Natural killer cell (primary cell): Measurements from ENCODE around the gene LSM3. TPM values are rescaled to one million over a fixed set of nuclear protein-coding genes. Genes with fewer than 3 reads are reported as not detected.

Experiments used
- ATAC-seq, 3 donors: fragments of 150-1000 bp in 2 of 3; fragments of 200-7000 bp in 1 of 3; cut with Tn5 transposase; 1 replicate in 1 of 3; 2 replicates in 2 of 3; pipeline ENCODE4 v1.10.0; 2021; ENCODE audit warnings: mild to moderate bottlenecking in 2 of 3, moderate library complexity in 2 of 3
- DNase-seq, 2 donors: peaks; one replicate each; pipeline versions ENCODE4 v3.0.0 to v3.0.0-alpha.2; 2013 to 2021; ENCODE audit warnings: mixed read lengths in 1 of 2
- H3K27ac ChIP-seq: one replicate; pipeline ENCODE4 v1.5.1; 2013; ENCODE audit warnings: mild to moderate bottlenecking, low read length
- H3K27me3 ChIP-seq: one replicate; pipeline ENCODE4 v1.6.1; 2013; ENCODE audit warnings: low read length; ENCODE audit not compliant: control insufficient read depth, insufficient read depth
- H3K36me3 ChIP-seq: one replicate; pipeline ENCODE4 v1.6.1; 2013; ENCODE audit warnings: low read length; ENCODE audit not compliant: control insufficient read depth, insufficient read depth
- H3K4me1 ChIP-seq: one replicate; pipeline ENCODE4 v1.6.1; 2013; ENCODE audit warnings: low read length; ENCODE audit not compliant: control insufficient read depth, insufficient read depth
- H3K4me3 ChIP-seq: one replicate; pipeline ENCODE4 v1.5.1; 2013; ENCODE audit warnings: low read length
- H3K9me3 ChIP-seq: one replicate; pipeline ENCODE4 v1.6.1; 2013; ENCODE audit warnings: low read length; ENCODE audit not compliant: control insufficient read depth, insufficient read depth
- H3K27ac Mint-ChIP-seq, 2 donors: one replicate each; pipeline ENCODE4 v1.8.0; 2022; ENCODE audit warnings: mild to moderate bottlenecking in 2 of 2, mixed read lengths in 2 of 2, moderate library complexity in 1 of 2
- H3K27me3 Mint-ChIP-seq, 2 donors: one replicate each; pipeline ENCODE4 v1.8.0; 2022; ENCODE audit warnings: low read depth in 2 of 2, mixed read lengths in 2 of 2
- H3K36me3 Mint-ChIP-seq: one replicate; pipeline ENCODE4 v1.8.0; 2022; ENCODE audit warnings: mixed read lengths
- H3K4me1 Mint-ChIP-seq, 2 donors: one replicate each; pipeline ENCODE4 v1.8.0; 2022; ENCODE audit warnings: mixed read lengths in 2 of 2
- H3K4me3 Mint-ChIP-seq: one replicate; pipeline ENCODE4 v1.8.0; 2022; ENCODE audit warnings: mild to moderate bottlenecking, moderate library complexity, mixed read lengths
- H3K9me3 Mint-ChIP-seq, 2 donors: one replicate each; pipeline ENCODE4 v1.8.0; 2022; ENCODE audit warnings: mixed read lengths in 2 of 2
- WGBS: methylation state at CpG from one replicate; pipeline ENCODE4 v1.1.7; 2013; ENCODE audit warnings: missing lambda C conversion rate; ENCODE audit not compliant: insufficient coverage; 5-methylcytosine and 5-hydroxymethylcytosine counted together
- intact Hi-C: fragments of 100-400 bp; cut with micrococcal nuclease; formaldehyde crosslinking; loops from one replicate; pipeline ENCODE4 v1.14.2; 2022
- total RNA-seq, 4 donors: library from RNA; stranded (reverse); fragments of 120-200 nt in 1 of 4; gene quantifications; one replicate each; pipeline versions ENCODE4 v1.2.3 to v1.2.4, GENCODE V29; 2013 to 2022
- TF ChIP-seq, protein P1 (sequence below): fragments of 200-600 bp; IDR thresholded peaks from one replicate; pipeline ENCODE4 v1.8.0; 2022; ENCODE audit warnings: antibody characterized with exemption

LSM3 gene
- total RNA-seq, 3 donors from 2014 or later (not counting 1 experiment from before 2014, with no cell fraction given): 7.6 to 9.1 (median 8.9) TPM

DNA sequence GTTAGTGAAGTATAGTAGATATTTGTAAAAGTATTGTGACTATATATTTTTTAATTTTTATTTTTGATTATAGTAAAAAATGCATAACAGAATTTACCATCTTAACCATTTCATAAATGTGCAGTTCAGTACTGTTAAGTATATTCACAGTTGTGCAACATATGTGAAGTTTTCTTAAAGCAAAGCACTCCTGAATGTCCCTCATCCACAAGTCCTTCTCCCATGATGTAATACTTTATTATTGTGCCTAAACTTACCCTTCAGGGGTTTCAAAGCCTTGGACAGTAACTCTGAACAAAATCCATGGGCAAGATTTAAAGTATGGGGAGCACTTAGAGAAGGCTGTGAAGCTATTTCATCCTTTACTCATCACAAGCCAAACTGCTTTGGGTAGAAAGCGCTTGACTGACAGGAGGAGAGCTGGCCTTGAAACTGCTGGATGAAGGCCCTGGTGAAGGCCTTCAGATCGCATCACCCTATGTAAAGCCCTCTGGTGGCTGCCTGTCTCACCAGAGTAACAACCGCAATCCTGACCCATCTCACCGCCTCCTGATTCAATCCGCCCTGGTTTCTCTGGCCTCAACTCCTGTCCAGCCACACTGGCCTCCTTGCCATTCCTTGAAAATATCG lies 28.0 kb downstream of the LSM3 start:
- H3K36me3 Mint-ChIP-seq: no peaks in the 10 kb centered on the region
- ATAC-seq (no peak), DNase-seq (no peak)
- Histone ChIP-seq H3K27ac (no peak overlapping the region), H3K9me3 (no peaks in the 10 kb centered on the region), H3K27me3 (no peaks in the 10 kb centered on the region), H3K36me3 (no peaks in the 10 kb centered on the region), H3K4me3 (no peak overlapping the region), H3K4me1 (no peaks in the 10 kb centered on the region)
- no peak overlapping the region for H3K4me3 Mint-ChIP-seq
- intact Hi-C loops: no loop called here
- WGBS: 93% methylated on average over 6 of the region's 6 CpGs
- no peaks in the 10 kb centered on the region for H3K9me3 Mint-ChIP-seq
- H3K27ac Mint-ChIP-seq: no peak overlapping the region
- TF ChIP-seq, protein P1, sequence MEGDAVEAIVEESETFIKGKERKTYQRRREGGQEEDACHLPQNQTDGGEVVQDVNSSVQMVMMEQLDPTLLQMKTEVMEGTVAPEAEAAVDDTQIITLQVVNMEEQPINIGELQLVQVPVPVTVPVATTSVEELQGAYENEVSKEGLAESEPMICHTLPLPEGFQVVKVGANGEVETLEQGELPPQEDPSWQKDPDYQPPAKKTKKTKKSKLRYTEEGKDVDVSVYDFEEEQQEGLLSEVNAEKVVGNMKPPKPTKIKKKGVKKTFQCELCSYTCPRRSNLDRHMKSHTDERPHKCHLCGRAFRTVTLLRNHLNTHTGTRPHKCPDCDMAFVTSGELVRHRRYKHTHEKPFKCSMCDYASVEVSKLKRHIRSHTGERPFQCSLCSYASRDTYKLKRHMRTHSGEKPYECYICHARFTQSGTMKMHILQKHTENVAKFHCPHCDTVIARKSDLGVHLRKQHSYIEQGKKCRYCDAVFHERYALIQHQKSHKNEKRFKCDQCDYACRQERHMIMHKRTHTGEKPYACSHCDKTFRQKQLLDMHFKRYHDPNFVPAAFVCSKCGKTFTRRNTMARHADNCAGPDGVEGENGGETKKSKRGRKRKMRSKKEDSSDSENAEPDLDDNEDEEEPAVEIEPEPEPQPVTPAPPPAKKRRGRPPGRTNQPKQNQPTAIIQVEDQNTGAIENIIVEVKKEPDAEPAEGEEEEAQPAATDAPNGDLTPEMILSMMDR: no peak
- H3K4me1 Mint-ChIP-seq: peaks cover 0 to 7% of the 10 kb centered on the region in 2 donors
- H3K27me3 Mint-ChIP-seq: peaks cover 0 to 2% of the 10 kb centered on the region in 2 donors

- Histone ChIP-seq H3K4me3 (no peak overlapping the region), H3K4me1 (no peaks in the 10 kb centered on the region), H3K9me3 (no peaks in the 10 kb centered on the region), H3K36me3 (no peaks in the 10 kb centered on the region), H3K27ac (no peak overlapping the region), H3K27me3 (no peaks in the 10 kb centered on the region)
- H3K27ac Mint-ChIP-seq: no peak overlapping the region
- no peak overlapping the region for H3K4me3 Mint-ChIP-seq
- H3K27me3 Mint-ChIP-seq: peaks cover 0 to 3% of the 10 kb centered on the region in 2 donors
- DNase-seq: no peak
- peaks cover 0 to 6% of the 10 kb centered on the region in 2 donors for H3K4me1 Mint-ChIP-seq
- 87% methylated on average over 3 of the region's 4 CpGs for WGBS
- TF ChIP-seq, protein P1: no peak
- no peaks in the 10 kb centered on the region for H3K36me3 Mint-ChIP-seq
- H3K9me3 Mint-ChIP-seq: no peaks in the 10 kb centered on the region
- intact Hi-C loops: no loop called here
- no peak for ATAC-seq
These were observed 29.6 kb downstream of the LSM3 start for GRCh38 chr3:14208168-14208567.

DNA sequence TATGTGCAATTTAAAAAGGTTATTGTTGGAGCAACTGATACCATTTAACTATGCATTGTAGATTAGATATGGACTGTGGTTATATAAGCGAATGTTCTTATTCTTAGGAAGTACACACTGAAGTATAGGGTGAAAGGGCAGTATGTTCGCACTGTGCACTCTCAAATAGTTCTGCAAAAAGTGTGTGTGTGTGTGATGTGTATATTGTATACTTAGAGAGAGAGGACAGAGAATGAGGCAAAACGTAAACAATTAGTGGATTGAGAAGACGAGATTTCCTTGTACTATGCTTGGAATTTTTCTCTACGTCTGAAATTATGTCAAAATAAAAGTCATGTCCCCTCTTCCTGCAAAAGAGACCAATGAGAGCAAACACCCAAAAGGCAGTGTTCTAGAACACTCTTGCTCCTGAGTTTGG lies 30.4 kb downstream of the LSM3 start:
- H3K4me3 ChIP-seq: no peak overlapping the region
- intact Hi-C loops: no loop called here
- 97% methylated on average over 5 of the region's 5 CpGs for WGBS
- H3K27ac ChIP-seq: no peak overlapping the region
- DNase-seq (no peak), ATAC-seq (no peak)
- TF ChIP-seq, protein P1: no peak
- no peaks in the 10 kb centered on the region for H3K9me3 Mint-ChIP-seq
- no peaks in the 10 kb centered on the region for H3K4me1 ChIP-seq
- no peaks in the 10 kb centered on the region for H3K36me3 ChIP-seq
- no peaks in the 10 kb centered on the region for H3K9me3 ChIP-seq
- no peaks in the 10 kb centered on the region for H3K4me1 Mint-ChIP-seq
- H3K4me3 Mint-ChIP-seq: no peak overlapping the region
- H3K36me3 Mint-ChIP-seq: no peaks in the 10 kb centered on the region
- H3K27ac Mint-ChIP-seq: no peak overlapping the region
- H3K27me3 Mint-ChIP-seq: peaks cover 0 to 3% of the 10 kb centered on the region in 2 donors
- no peaks in the 10 kb centered on the region for H3K27me3 ChIP-seq
